Upper lobe of left lung (tissue), 4 donors: ENCODE measurements around the gene CNTNAP2.

Experiments used
- CTCF ChIP-seq, 6 experiments: fragments of 450-650 bp in 4 of 6; fragments of 200-600 bp in 2 of 6; sonication (generic) in 2 of 6; IDR thresholded peaks; one replicate each; pipeline ENCODE4 v1.5.1; 2016 to 2019; ENCODE audit warnings: antibody characterized with exemption in 6 of 6
- EP300 ChIP-seq, 4 donors: sonication (generic); formaldehyde crosslinking; IDR thresholded peaks; one replicate each; pipeline ENCODE4 v1.5.1; 2017; ENCODE audit warnings: antibody characterized with exemption in 4 of 4, control low read depth in 2 of 4
- POLR2AphosphoS5 ChIP-seq, 2 donors: sonication (generic); formaldehyde crosslinking; IDR thresholded peaks; one replicate each; pipeline ENCODE4 v1.5.1; 2017; ENCODE audit warnings: antibody characterized with exemption in 2 of 2

- no peak for TF ChIP-seq CTCF (IDR thresholded peaks at IDR 0.05)
- TF ChIP-seq EP300 (IDR thresholded peaks at IDR 0.05) = no peak
- TF ChIP-seq POLR2AphosphoS5 (IDR thresholded peaks at IDR 0.05) = no peak
Observed at GRCh38 chr7:148337995-148338747, 2221.6 kb downstream of the CNTNAP2 start.
